K562 (cell line): Measurements from ENCODE around the gene ZMIZ1. TPM values are rescaled to one million over a fixed set of nuclear protein-coding genes. Genes with fewer than 3 reads are reported as not detected.

Source experiments
- ATF1 ChIP-seq, 2 experiments: fragments of 450-650 bp in 1 of 2; IDR thresholded peaks; 2 replicates each; pipeline ENCODE4 v1.6.1; 2016; ENCODE audit warnings: missing compliant biosample characterization in 1 of 2, missing genetic modification characterization in 1 of 2
- CLOCK ChIP-seq: fragments of 250-450 bp; sonication (Bioruptor Pico); IDR thresholded peaks from 2 replicates; pipeline ENCODE4 v1.4.0; 2020; ENCODE audit warnings: mild to moderate bottlenecking, moderate library complexity, borderline replicate concordance
- CREM ChIP-seq: IDR thresholded peaks from 2 replicates; pipeline ENCODE4 v1.6.1; 2014; ENCODE audit warnings: antibody characterized with exemption, low read depth
- EP300 ChIP-seq: IDR thresholded peaks from 2 replicates; pipeline ENCODE4 v1.6.1; 2012; ENCODE audit warnings: low read length, improper control_type of control experiment
- HES1 ChIP-seq: fragments of 450-650 bp; IDR thresholded peaks from 2 replicates; pipeline ENCODE4 v1.6.1; 2016; ENCODE audit warnings: low read depth, mild to moderate bottlenecking, moderate library complexity
- KLF16 ChIP-seq: IDR thresholded peaks from 2 replicates; pipeline ENCODE4 v1.6.1; 2016; ENCODE audit warnings: antibody characterized with exemption
- MLLT1 ChIP-seq, 2 experiments: fragments of 450-650 bp; IDR thresholded peaks; 2 replicates each; pipeline ENCODE4 v1.6.1; 2016
- NRF1 ChIP-seq, 2 experiments: fragments of 450-650 bp; IDR thresholded peaks in 1 of 2; conservative IDR thresholded peaks in 1 of 2; 2 replicates each; pipeline ENCODE4 v1.6.1; 2014; ENCODE audit warnings: mild to moderate bottlenecking in 2 of 2
- PBX2 ChIP-seq, 2 experiments: IDR thresholded peaks in 1 of 2; conservative IDR thresholded peaks in 1 of 2; 2 replicates each; pipeline ENCODE4 v1.6.1; 2016; ENCODE audit warnings: low read depth in 2 of 2, mild to moderate bottlenecking in 1 of 2, missing compliant biosample characterization in 1 of 2, missing genetic modification characterization in 1 of 2, moderate library complexity in 1 of 2
- PML ChIP-seq: IDR thresholded peaks from 2 replicates; pipeline ENCODE4 v1.6.1; 2012; ENCODE audit warnings: low read length, inconsistent platforms
- TFAP4 ChIP-seq: sonication (generic); formaldehyde crosslinking; IDR thresholded peaks from 2 replicates; pipeline ENCODE4 v1.8.0; 2022; ENCODE audit warnings: missing genetic modification reagents, mild to moderate bottlenecking, moderate library complexity, borderline replicate concordance
- TRIM24 ChIP-seq, 2 experiments: fragments of 450-650 bp; IDR thresholded peaks; 2 replicates each; pipeline ENCODE4 v1.6.1; 2016
- ZC3H4 ChIP-seq: sonication (generic); formaldehyde crosslinking; IDR thresholded peaks from 2 replicates; pipeline ENCODE4 v1.9.0; 2021; ENCODE audit warnings: missing genetic modification reagents, borderline replicate concordance
- ZNF280A ChIP-seq: fragments of 450-650 bp; IDR thresholded peaks from 2 replicates; pipeline ENCODE4 v1.6.1; 2018; ENCODE audit warnings: mild to moderate bottlenecking, low read depth; ENCODE audit not compliant: partially characterized antibody
- ZNF347 ChIP-seq: fragments of 450-650 bp; formaldehyde crosslinking; IDR thresholded peaks from 2 replicates; pipeline ENCODE4 v1.4.0; 2020; ENCODE audit warnings: low read depth, mild to moderate bottlenecking, moderate library complexity
- polyA plus RNA-seq, 8 experiments: library from polyadenylated mRNA; depleted of rRNA in 4 of 8; stranded (reverse) in 5 of 8; unstranded in 3 of 8; fragments of >200 nt; fragmentation: Nextera tagmentation in 2 of 8; fragmentation: Illumina TruSeq in 1 of 8; extraction: Ambion mirVana in 2 of 8; extraction: Trizol in 1 of 8; gene quantifications; 2 replicates each; pipeline versions ENCODE4 v1.2.1 to v1.2.3, GENCODE V29; 2011 to 2014; ENCODE audit warnings: inconsistent platforms in 1 of 8, missing spikeins in 1 of 8
- total RNA-seq, 7 experiments: library from RNA; depleted of rRNA in 6 of 7; stranded (reverse); fragments of >200 nt in 6 of 7; fragmentation: Illumina TruSeq in 2 of 7; extraction: Trizol in 2 of 7; gene quantifications; 2 replicates each; pipeline versions ENCODE4 v1.2.1 to v1.2.3, GENCODE V29; 2011 to 2021; ENCODE audit warnings: low replicate concordance in 1 of 7

Gene ZMIZ1
- total and polyA plus RNA-seq, 9 of the 15 experiments (the other 6 are each of a cell fraction or from before 2014, with no cell fraction given): 1.0 to 37.3 (median 4.3) TPM

- TF ChIP-seq TRIM24 (IDR thresholded peaks at IDR 0.05): peak; percentile 73 to 83
- TF ChIP-seq HES1: peak; percentile 75
- no peak for TF ChIP-seq PBX2 (CRISPR knock-in tag; IDR thresholded peaks at IDR 0.05; ENCODE audit: low read depth)
- peak; percentile 53 for TF ChIP-seq PBX2 (tag; conservative IDR thresholded peaks at IDR 0.05; ENCODE audit: low read depth)
- no peak for TF ChIP-seq ATF1 (CRISPR knock-in tag; IDR thresholded peaks at IDR 0.05)
- peak; percentile 53 for TF ChIP-seq ATF1 (tag; IDR thresholded peaks at IDR 0.05)
- TF ChIP-seq NRF1 (conservative IDR thresholded peaks at IDR 0.05 in 1 of 2, IDR thresholded peaks at IDR 0.05 in 1 of 2): peak; percentile 74 to 81
- TF ChIP-seq EP300: peak; percentile 70; the same call in 1 of the 2 replicates
- TF ChIP-seq ZNF347: no peak
- TF ChIP-seq MLLT1 (IDR thresholded peaks at IDR 0.05): peak in 1 of 2 experiments; percentile 88; a peak in 2 of 4 replicates
- TF ChIP-seq PML: peak; percentile 80
- TF ChIP-seq TFAP4: peak; percentile 84
- no peak for TF ChIP-seq ZC3H4 (CRISPR knock-in tag)
- TF ChIP-seq ZNF280A: no peak
- TF ChIP-seq CLOCK (CRISPR knock-in tag): no peak
- TF ChIP-seq KLF16: peak; percentile 94
- peak; percentile 25; the same call in 1 of the 2 replicates for TF ChIP-seq CREM
These were observed 41.4 kb upstream of the ZMIZ1 start (continued) for GRCh38 chr10:79027147-79028055.
